HepG2 (cell line): ENCODE measurements around the gene NDUFA8. TPM values are rescaled to one million over a fixed set of nuclear protein-coding genes. Genes with fewer than 3 reads are reported as not detected.

Source experiments
- ATAC-seq: fragments of 200-7000 bp; cut with Tn5 transposase; 3 replicates; pipeline ENCODE4 v1.9.1; 2020; ENCODE audit warnings: mild to moderate bottlenecking, moderate library complexity
- BruUV-seq: library from RNA; stranded (reverse); fragments of 400-500 nt; replicated peaks from 2 replicates; lab custom pipeline; 2021; lab: Mats Ljungman, UMichigan
- CTCF ChIA-PET: fragments of 300-600 bp; formaldehyde crosslinking; extraction: SDS; loops from one replicate; lab custom pipeline; 2021; ENCODE audit warnings: low total read pairs, inconsistent platforms, low intra/inter-chr PET ratio; lab: Yijun Ruan, JAX
- POLR2A ChIA-PET: fragments of 350-600 bp; sonication (Branson Sonifier 250); formaldehyde crosslinking; loops from one replicate; lab custom pipeline; 2020; ENCODE audit warnings: antibody characterized with exemption, inconsistent platforms; lab: Yijun Ruan, JAX
- DNase-seq: peaks from one replicate; pipeline ENCODE4 v3.0.0-alpha.2; 2015; ENCODE audit warnings: low spot score
- FAIRE-seq: peaks from 3 replicates; lab custom pipeline; 2011; peaks lifted over from hg19 to GRCh38; lab: Jason Lieb, UNC
- H2AFZ ChIP-seq: one replicate; pipeline ENCODE4 v1.6.1; 2011; ENCODE audit warnings: low read length, inconsistent platforms
- H3K27ac ChIP-seq: fragments of 300-600 bp; 3 replicates; pipeline ENCODE4 v1.8.0; 2011; ENCODE audit warnings: mixed run types, mild to moderate bottlenecking, mixed read lengths, low read length, inconsistent platforms; ENCODE audit not compliant: insufficient read depth; ENCODE audit errors: extremely low read length
- H3K27me3 ChIP-seq, 2 experiments: fragments of 200-600 bp in 1 of 2; 2 replicates in 1 of 2; 3 replicates in 1 of 2; pipeline versions ENCODE4 v1.6.0 to v1.8.0; 2011; ENCODE audit warnings: low read length in 2 of 2, mild to moderate bottlenecking in 2 of 2, moderate library complexity in 2 of 2, inconsistent platforms in 1 of 2; ENCODE audit not compliant: insufficient read depth in 2 of 2, control insufficient read depth in 1 of 2
- H3K36me3 ChIP-seq, 2 experiments: fragments of 200-600 bp in 1 of 2; replicated peaks in 1 of 2; 2 replicates in 1 of 2; 3 replicates in 1 of 2; pipeline versions ENCODE4 v1.5.1 to v1.8.0; 2011; ENCODE audit warnings: low read length in 2 of 2, inconsistent platforms in 1 of 2; ENCODE audit not compliant: insufficient read depth in 2 of 2, control insufficient read depth in 1 of 2
- H3K4me1 ChIP-seq: 2 replicates; pipeline ENCODE4 v1.5.1; 2012; ENCODE audit warnings: low read length, inconsistent platforms; ENCODE audit not compliant: insufficient read depth
- H3K4me2 ChIP-seq: 2 replicates; pipeline ENCODE4 v1.6.0; 2011; ENCODE audit warnings: low read depth, low read length, inconsistent platforms
- H3K4me3 ChIP-seq, 3 experiments: fragments of 200-600 bp in 1 of 3; sonication (generic), shearing (Covaris generic) in 1 of 3; replicated peaks in 1 of 3; 2 replicates each; pipeline ENCODE4 v1.5.1; 2011 to 2016; ENCODE audit warnings: low read length in 3 of 3, inconsistent platforms in 2 of 3, low read depth in 2 of 3, mild to moderate bottlenecking in 2 of 3, control low read depth in 1 of 3, mixed read lengths in 1 of 3; ENCODE audit not compliant: insufficient read depth in 1 of 3
- H3K79me2 ChIP-seq: one replicate; pipeline ENCODE4 v1.6.1; 2011; ENCODE audit warnings: low read length, inconsistent platforms; ENCODE audit not compliant: insufficient read depth
- H3K9ac ChIP-seq: 2 replicates; pipeline ENCODE4 v1.6.0; 2011; ENCODE audit warnings: mild to moderate bottlenecking, low read depth, low read length, inconsistent platforms; ENCODE audit not compliant: insufficient read depth
- H3K9me3 ChIP-seq: 2 replicates; pipeline ENCODE4 v1.5.1; 2012; ENCODE audit warnings: mild to moderate bottlenecking, low read length
- H4K20me1 ChIP-seq: 2 replicates; pipeline ENCODE4 v1.6.0; 2011; ENCODE audit warnings: inconsistent platforms, mild to moderate bottlenecking, low read length, moderate library complexity; ENCODE audit not compliant: insufficient read depth
- CREM ChIP-seq, 2 experiments: sonication (generic) in 1 of 2; formaldehyde crosslinking in 1 of 2; IDR thresholded peaks; 2 replicates each; pipeline versions ENCODE4 v1.4.0 to v1.6.1; 2016 to 2020; ENCODE audit warnings: antibody characterized with exemption in 1 of 2, mild to moderate bottlenecking in 1 of 2, missing genetic modification reagents in 1 of 2
- ZNF232 ChIP-seq: sonication (generic); formaldehyde crosslinking; IDR thresholded peaks from 2 replicates; pipeline ENCODE4 v1.4.0; 2020; ENCODE audit warnings: missing genetic modification reagents, borderline replicate concordance
- ZNF558 ChIP-seq: sonication (generic); formaldehyde crosslinking; IDR thresholded peaks from 2 replicates; pipeline ENCODE4 v1.9.0; 2022; ENCODE audit warnings: mild to moderate bottlenecking, missing genetic modification reagents, borderline replicate concordance
- WGBS: methylation state at CpG from one replicate; pipeline ENCODE4 v1.1.6; 2017; ENCODE audit warnings: low lambda C conversion rate; 5-methylcytosine and 5-hydroxymethylcytosine counted together
- in situ Hi-C: cut with HindIII; loops from 2 replicates; pipeline ENCODE4 v1.10.0; 2017; ENCODE audit warnings: low pct_unique_long_range_greater_than_20kb; ENCODE audit not compliant: extremely low pct_ligation_motif_present
- intact Hi-C: fragments of 100-400 bp; cut with micrococcal nuclease; formaldehyde crosslinking; loops from one replicate; pipeline ENCODE4 v1.10.0; 2022; ENCODE audit not compliant: unreplicated experiment
- polyA plus RNA-seq, 8 experiments: library from polyadenylated mRNA; depleted of rRNA in 3 of 8; stranded (reverse) in 7 of 8; unstranded in 1 of 8; fragments of >200 nt; fragmentation: Illumina TruSeq in 4 of 8; extraction: Trizol in 4 of 8; gene quantifications; 2 replicates each; pipeline versions ENCODE4 v1.2.1 to v1.2.3, GENCODE V29; 2011 to 2016; ENCODE audit warnings: low read depth in 4 of 8, missing spikeins in 1 of 8, mixed read lengths in 1 of 8; ENCODE audit not compliant: insufficient read depth in 1 of 8
- total RNA-seq, 5 experiments: library from RNA; depleted of rRNA; stranded (reverse); fragments of >200 nt; fragmentation: Illumina TruSeq; extraction: Trizol; gene quantifications; 2 replicates each; pipeline ENCODE4 v1.2.3, GENCODE V29; 2016; ENCODE audit warnings: low read depth in 1 of 5
- TF ChIP-seq, protein P1 (sequence below): sonication (generic); formaldehyde crosslinking; IDR thresholded peaks from 2 replicates; pipeline ENCODE4 v1.9.0; 2021; ENCODE audit warnings: mild to moderate bottlenecking, missing genetic modification reagents
- TF ChIP-seq, protein P2 (sequence below): IDR thresholded peaks from 2 replicates; pipeline ENCODE4 v1.6.1; 2016; ENCODE audit warnings: mild to moderate bottlenecking

The NDUFA8 gene
- total and polyA plus RNA-seq, 2 of the 13 experiments (the other 11 are each of a cell fraction or from before 2014, with no cell fraction given), result 68.6 to 71.7 TPM

GRCh38 chr9:122100756-122101155 lies 58.8 kb downstream of the NDUFA8 start:
- Histone ChIP-seq H4K20me1 (no peaks in the 10 kb centered on the region), H3K9me3 (peaks cover 7% of the 10 kb centered on the region), H3K27ac (no peak overlapping the region), H3K27me3 (peaks cover 0 to 13% of the 10 kb centered on the region in 2 experiments; a peak in 4 of 5 replicates), H2AFZ (no peak overlapping the region), H3K36me3 (no peaks in the 10 kb centered on the region), H3K4me1 (peaks cover 10% of the 10 kb centered on the region), H3K79me2 (no peaks in the 10 kb centered on the region), H3K4me3 (no peak overlapping the region), H3K9ac (no peak overlapping the region), H3K4me2 (no peak overlapping the region)
- WGBS, result 55% methylated on average over 6 of the region's 7 CpGs
- CTCF ChIA-PET, result interaction anchor here (2.6 to 4.0 kb wide), 2 partner anchors 23 to 250 kb away, joined by 29 to 87 read pairs; no protein-coding TSS in a partner anchor
- no TSS peak for BruUV-seq
- intact Hi-C loops (no loop called here), in situ Hi-C loops (loop anchor here (10.0 kb wide), 1 partner anchor 714 kb away; no protein-coding TSS in a partner anchor)
- POLR2A ChIA-PET, result no interaction called here
- TF ChIP-seq ZNF232 (CRISPR knock-in tag) (no peak), ZNF558 (CRISPR knock-in tag) (no peak), CREM (IDR thresholded peaks at IDR 0.05) (no peak), CREM (CRISPR knock-in tag; IDR thresholded peaks at IDR 0.05) (no peak)
- TF ChIP-seq, protein P1, sequence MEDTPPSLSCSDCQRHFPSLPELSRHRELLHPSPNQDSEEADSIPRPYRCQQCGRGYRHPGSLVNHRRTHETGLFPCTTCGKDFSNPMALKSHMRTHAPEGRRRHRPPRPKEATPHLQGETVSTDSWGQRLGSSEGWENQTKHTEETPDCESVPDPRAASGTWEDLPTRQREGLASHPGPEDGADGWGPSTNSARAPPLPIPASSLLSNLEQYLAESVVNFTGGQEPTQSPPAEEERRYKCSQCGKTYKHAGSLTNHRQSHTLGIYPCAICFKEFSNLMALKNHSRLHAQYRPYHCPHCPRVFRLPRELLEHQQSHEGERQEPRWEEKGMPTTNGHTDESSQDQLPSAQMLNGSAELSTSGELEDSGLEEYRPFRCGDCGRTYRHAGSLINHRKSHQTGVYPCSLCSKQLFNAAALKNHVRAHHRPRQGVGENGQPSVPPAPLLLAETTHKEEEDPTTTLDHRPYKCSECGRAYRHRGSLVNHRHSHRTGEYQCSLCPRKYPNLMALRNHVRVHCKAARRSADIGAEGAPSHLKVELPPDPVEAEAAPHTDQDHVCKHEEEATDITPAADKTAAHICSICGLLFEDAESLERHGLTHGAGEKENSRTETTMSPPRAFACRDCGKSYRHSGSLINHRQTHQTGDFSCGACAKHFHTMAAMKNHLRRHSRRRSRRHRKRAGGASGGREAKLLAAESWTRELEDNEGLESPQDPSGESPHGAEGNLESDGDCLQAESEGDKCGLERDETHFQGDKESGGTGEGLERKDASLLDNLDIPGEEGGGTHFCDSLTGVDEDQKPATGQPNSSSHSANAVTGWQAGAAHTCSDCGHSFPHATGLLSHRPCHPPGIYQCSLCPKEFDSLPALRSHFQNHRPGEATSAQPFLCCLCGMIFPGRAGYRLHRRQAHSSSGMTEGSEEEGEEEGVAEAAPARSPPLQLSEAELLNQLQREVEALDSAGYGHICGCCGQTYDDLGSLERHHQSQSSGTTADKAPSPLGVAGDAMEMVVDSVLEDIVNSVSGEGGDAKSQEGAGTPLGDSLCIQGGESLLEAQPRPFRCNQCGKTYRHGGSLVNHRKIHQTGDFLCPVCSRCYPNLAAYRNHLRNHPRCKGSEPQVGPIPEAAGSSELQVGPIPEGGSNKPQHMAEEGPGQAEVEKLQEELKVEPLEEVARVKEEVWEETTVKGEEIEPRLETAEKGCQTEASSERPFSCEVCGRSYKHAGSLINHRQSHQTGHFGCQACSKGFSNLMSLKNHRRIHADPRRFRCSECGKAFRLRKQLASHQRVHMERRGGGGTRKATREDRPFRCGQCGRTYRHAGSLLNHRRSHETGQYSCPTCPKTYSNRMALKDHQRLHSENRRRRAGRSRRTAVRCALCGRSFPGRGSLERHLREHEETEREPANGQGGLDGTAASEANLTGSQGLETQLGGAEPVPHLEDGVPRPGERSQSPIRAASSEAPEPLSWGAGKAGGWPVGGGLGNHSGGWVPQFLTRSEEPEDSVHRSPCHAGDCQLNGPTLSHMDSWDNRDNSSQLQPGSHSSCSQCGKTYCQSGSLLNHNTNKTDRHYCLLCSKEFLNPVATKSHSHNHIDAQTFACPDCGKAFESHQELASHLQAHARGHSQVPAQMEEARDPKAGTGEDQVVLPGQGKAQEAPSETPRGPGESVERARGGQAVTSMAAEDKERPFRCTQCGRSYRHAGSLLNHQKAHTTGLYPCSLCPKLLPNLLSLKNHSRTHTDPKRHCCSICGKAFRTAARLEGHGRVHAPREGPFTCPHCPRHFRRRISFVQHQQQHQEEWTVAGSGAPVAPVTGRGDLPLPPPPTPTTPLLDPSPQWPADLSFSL (CRISPR knock-in tag), result no peak
- TF ChIP-seq, protein P2, sequence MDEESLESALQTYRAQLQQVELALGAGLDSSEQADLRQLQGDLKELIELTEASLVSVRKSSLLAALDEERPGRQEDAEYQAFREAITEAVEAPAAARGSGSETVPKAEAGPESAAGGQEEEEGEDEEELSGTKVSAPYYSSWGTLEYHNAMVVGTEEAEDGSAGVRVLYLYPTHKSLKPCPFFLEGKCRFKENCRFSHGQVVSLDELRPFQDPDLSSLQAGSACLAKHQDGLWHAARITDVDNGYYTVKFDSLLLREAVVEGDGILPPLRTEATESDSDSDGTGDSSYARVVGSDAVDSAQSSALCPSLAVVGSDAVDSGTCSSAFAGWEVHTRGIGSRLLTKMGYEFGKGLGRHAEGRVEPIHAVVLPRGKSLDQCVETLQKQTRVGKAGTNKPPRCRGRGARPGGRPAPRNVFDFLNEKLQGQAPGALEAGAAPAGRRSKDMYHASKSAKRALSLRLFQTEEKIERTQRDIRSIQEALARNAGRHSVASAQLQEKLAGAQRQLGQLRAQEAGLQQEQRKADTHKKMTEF (CRISPR knock-in tag), result no peak
- DNase-seq, result no peak
- no peak for ATAC-seq
- no peak for FAIRE-seq
